ENCODE data around the gene RET.

DNA sequence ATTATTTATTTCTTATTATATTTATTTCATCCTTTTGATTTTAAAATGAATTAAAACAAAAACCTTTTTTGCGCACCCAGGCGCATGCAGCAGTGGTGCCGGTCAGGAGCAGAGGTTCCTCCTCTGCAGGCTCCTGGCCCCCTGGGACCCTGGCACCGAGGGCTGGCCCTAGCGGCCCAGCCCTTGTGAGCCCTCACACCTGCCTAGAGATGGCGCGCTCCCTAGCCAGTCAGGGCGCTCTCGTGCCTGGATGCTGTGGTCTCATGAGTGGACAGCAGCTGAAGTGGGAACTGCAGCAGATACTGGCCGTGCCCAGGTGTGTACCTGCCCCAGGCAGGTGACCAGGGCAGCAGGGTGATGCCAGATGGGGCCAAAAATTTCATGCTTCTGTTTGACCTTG is 13.8 kb downstream of the RET start:
- TF ChIP-seq, protein P1, sequence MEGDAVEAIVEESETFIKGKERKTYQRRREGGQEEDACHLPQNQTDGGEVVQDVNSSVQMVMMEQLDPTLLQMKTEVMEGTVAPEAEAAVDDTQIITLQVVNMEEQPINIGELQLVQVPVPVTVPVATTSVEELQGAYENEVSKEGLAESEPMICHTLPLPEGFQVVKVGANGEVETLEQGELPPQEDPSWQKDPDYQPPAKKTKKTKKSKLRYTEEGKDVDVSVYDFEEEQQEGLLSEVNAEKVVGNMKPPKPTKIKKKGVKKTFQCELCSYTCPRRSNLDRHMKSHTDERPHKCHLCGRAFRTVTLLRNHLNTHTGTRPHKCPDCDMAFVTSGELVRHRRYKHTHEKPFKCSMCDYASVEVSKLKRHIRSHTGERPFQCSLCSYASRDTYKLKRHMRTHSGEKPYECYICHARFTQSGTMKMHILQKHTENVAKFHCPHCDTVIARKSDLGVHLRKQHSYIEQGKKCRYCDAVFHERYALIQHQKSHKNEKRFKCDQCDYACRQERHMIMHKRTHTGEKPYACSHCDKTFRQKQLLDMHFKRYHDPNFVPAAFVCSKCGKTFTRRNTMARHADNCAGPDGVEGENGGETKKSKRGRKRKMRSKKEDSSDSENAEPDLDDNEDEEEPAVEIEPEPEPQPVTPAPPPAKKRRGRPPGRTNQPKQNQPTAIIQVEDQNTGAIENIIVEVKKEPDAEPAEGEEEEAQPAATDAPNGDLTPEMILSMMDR (IDR thresholded peaks at IDR 0.05; ENCODE audit: poor library complexity) = no peak
- TF ChIP-seq EZH2 (IDR thresholded peaks at IDR 0.05; ENCODE audit: borderline replicate concordance) (no peak), EZH2phosphoT487 (IDR thresholded peaks at IDR 0.05; ENCODE audit: low read depth, severe bottlenecking, unreplicated experiment) (no peak)

All from hepatocyte (in vitro differentiated cells).